WTC11 (cell line): ENCODE results near the gene KLRF2. TPM values are rescaled to one million over a fixed set of nuclear protein-coding genes. Genes with fewer than 3 reads are reported as not detected.
A peak's percentile ranks its signal among the peaks of the same experiment; 100 is the strongest.

Experiments
- ATAC-seq: fragments of 200-7000 bp; cut with Tn5 transposase; 2 replicates; pipeline ENCODE4 v1.10.0; 2021; ENCODE audit warnings: mild to moderate bottlenecking, moderate library complexity
- CTCF ChIA-PET: fragments of 300-600 bp; sonication (Branson Sonifier 250); formaldehyde crosslinking; loops from one replicate; lab custom pipeline; 2021; ENCODE audit warnings: antibody characterized with exemption; lab: Charles Lee
- POLR2A ChIA-PET: fragments of 350-600 bp; sonication (Branson Sonifier 250); formaldehyde crosslinking; loops from one replicate; lab custom pipeline; 2021; ENCODE audit warnings: antibody characterized with exemption; lab: Charles Lee
- DNase-seq: peaks from one replicate; pipeline ENCODE4 v3.0.0; 2021; ENCODE audit warnings: low spot score
- H3K27ac Mint-ChIP-seq: 2 replicates; pipeline ENCODE4 v1.8.0; 2021; ENCODE audit warnings: mixed read lengths
- H3K27me3 Mint-ChIP-seq: 2 replicates; pipeline ENCODE4 v1.8.0; 2021; ENCODE audit warnings: low read depth, mild to moderate bottlenecking, moderate library complexity, mixed read lengths
- H3K36me3 Mint-ChIP-seq: 2 replicates; pipeline ENCODE4 v1.8.0; 2021; ENCODE audit warnings: mixed read lengths
- H3K4me1 Mint-ChIP-seq: 2 replicates; pipeline ENCODE4 v1.8.0; 2022; ENCODE audit warnings: mixed read lengths
- H3K4me3 Mint-ChIP-seq: 2 replicates; pipeline ENCODE4 v1.8.0; 2021; ENCODE audit warnings: mild to moderate bottlenecking, moderate library complexity, mixed read lengths
- H3K9me3 Mint-ChIP-seq: 2 replicates; pipeline ENCODE4 v1.8.0; 2021; ENCODE audit warnings: mixed read lengths
- ARID4B ChIP-seq: sonication (generic); formaldehyde crosslinking; IDR thresholded peaks from 2 replicates; pipeline ENCODE4 v1.8.0; 2023; ENCODE audit warnings: missing genetic modification reagents, mild to moderate bottlenecking, borderline replicate concordance
- CREB1 ChIP-seq: sonication (generic); formaldehyde crosslinking; IDR thresholded peaks from 2 replicates; pipeline ENCODE4 v1.8.0; 2023; ENCODE audit warnings: mild to moderate bottlenecking, missing genetic modification reagents
- ELF4 ChIP-seq: sonication (generic); formaldehyde crosslinking; IDR thresholded peaks from 2 replicates; pipeline ENCODE4 v1.8.1; 2022; ENCODE audit warnings: low read depth, mild to moderate bottlenecking, moderate library complexity, missing genetic modification reagents
- EMX1 ChIP-seq: fragments of 250-450 bp; sonication (Bioruptor Pico); IDR thresholded peaks from 2 replicates; pipeline ENCODE4 v1.8.0; 2021; ENCODE audit warnings: mild to moderate bottlenecking
- GABPB1 ChIP-seq: sonication (generic); formaldehyde crosslinking; IDR thresholded peaks from 2 replicates; pipeline ENCODE4 v1.8.1; 2023; ENCODE audit warnings: mild to moderate bottlenecking, missing genetic modification reagents
- IRF2 ChIP-seq: sonication (generic); formaldehyde crosslinking; IDR thresholded peaks from 2 replicates; pipeline ENCODE4 v1.8.0; 2022; ENCODE audit warnings: low read depth, missing genetic modification reagents, borderline replicate concordance
- NR3C1 ChIP-seq: sonication (generic); formaldehyde crosslinking; conservative IDR thresholded peaks from 2 replicates; pipeline ENCODE4 v1.8.1; 2023; ENCODE audit warnings: low read depth, mild to moderate bottlenecking, missing genetic modification reagents
- PRDM15 ChIP-seq: sonication (generic); formaldehyde crosslinking; IDR thresholded peaks from 2 replicates; pipeline ENCODE4 v1.8.0; 2022; ENCODE audit warnings: missing genetic modification reagents
- PRRX2 ChIP-seq: fragments of 250-450 bp; sonication (Bioruptor Pico); IDR thresholded peaks from 2 replicates; pipeline ENCODE4 v1.8.0; 2021; ENCODE audit warnings: mild to moderate bottlenecking
- RORB ChIP-seq: fragments of 250-450 bp; sonication (Bioruptor Pico); IDR thresholded peaks from 2 replicates; pipeline ENCODE4 v1.9.0; 2021; ENCODE audit warnings: mild to moderate bottlenecking
- SMAD3 ChIP-seq: sonication (generic); formaldehyde crosslinking; IDR thresholded peaks from 2 replicates; pipeline ENCODE4 v1.8.0; 2022; ENCODE audit warnings: missing genetic modification reagents, mild to moderate bottlenecking, borderline replicate concordance
- TCF7 ChIP-seq: sonication (generic); formaldehyde crosslinking; IDR thresholded peaks from 2 replicates; pipeline ENCODE4 v1.8.0; 2022; ENCODE audit warnings: mild to moderate bottlenecking, low read depth, missing genetic modification reagents, moderate library complexity
- TEAD4 ChIP-seq: sonication (generic); formaldehyde crosslinking; IDR thresholded peaks from 2 replicates; pipeline ENCODE4 v1.8.0; 2022; ENCODE audit warnings: mild to moderate bottlenecking, missing genetic modification reagents
- ZMAT4 ChIP-seq: fragments of 250-450 bp; sonication (Bioruptor Pico); IDR thresholded peaks from 2 replicates; pipeline ENCODE4 v1.9.0; 2021; ENCODE audit warnings: mild to moderate bottlenecking
- ZNF232 ChIP-seq: sonication (generic); formaldehyde crosslinking; IDR thresholded peaks from 2 replicates; pipeline ENCODE4 v1.8.0; 2022; ENCODE audit warnings: mild to moderate bottlenecking, missing genetic modification reagents
- ZNF416 ChIP-seq: fragments of 250-450 bp; sonication (Bioruptor Pico); IDR thresholded peaks from 2 replicates; pipeline ENCODE4 v1.9.0; 2021; ENCODE audit warnings: mild to moderate bottlenecking, inconsistent platforms
- ZNF425 ChIP-seq: fragments of 250-450 bp; sonication (Bioruptor Pico); conservative IDR thresholded peaks from 2 replicates; pipeline ENCODE4 v1.9.0; 2021; ENCODE audit warnings: mild to moderate bottlenecking
- total RNA-seq: library from RNA; stranded (reverse); gene quantifications from 3 replicates; pipeline ENCODE4 v1.2.3, GENCODE V29; 2021
- TF ChIP-seq, protein P1 (sequence below): sonication (generic); formaldehyde crosslinking; IDR thresholded peaks from 2 replicates; pipeline ENCODE4 v1.8.1; 2022; ENCODE audit warnings: low read depth, mild to moderate bottlenecking, moderate library complexity, missing genetic modification reagents, borderline replicate concordance
- TF ChIP-seq, protein P2 (sequence below): sonication (generic); formaldehyde crosslinking; conservative IDR thresholded peaks from 2 replicates; pipeline ENCODE4 v1.8.1; 2022; ENCODE audit warnings: mild to moderate bottlenecking, missing genetic modification reagents
- TF ChIP-seq, protein P3 (sequence below): sonication (generic); formaldehyde crosslinking; IDR thresholded peaks from 2 replicates; pipeline ENCODE4 v1.8.1; 2022; ENCODE audit warnings: mild to moderate bottlenecking, moderate library complexity, missing genetic modification reagents
- TF ChIP-seq, protein P4 (sequence below): sonication (generic); formaldehyde crosslinking; IDR thresholded peaks from 2 replicates; pipeline ENCODE4 v1.8.1; 2022; ENCODE audit warnings: mild to moderate bottlenecking, missing genetic modification reagents, moderate library complexity, borderline replicate concordance
- TF ChIP-seq, protein P5 (sequence below): sonication (generic); formaldehyde crosslinking; IDR thresholded peaks from 2 replicates; pipeline ENCODE4 v1.8.1; 2022; ENCODE audit warnings: missing genetic modification reagents, borderline replicate concordance

KLRF2 gene
- total RNA-seq, 1 experiment from 2014 or later, result not detected

DNA sequence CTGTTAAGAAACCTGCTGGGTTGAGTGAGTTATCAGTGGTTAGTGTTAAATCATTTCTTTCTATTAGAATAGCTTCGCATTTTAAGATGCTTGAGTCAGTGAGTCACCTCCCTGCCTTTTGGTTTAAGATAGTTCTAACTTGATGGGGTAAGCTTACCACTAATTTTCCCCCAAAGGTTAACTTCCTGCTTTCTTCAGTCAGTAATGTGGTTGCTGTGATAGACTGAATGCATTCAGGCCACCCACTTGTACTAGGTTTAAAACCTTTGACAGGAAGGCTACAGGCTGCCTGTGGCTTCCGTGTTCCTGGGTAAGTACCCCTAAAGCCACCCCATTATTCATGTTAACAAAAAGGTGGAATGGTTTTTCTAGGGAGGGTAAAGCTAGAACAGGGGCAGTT lies 25.6 kb downstream of the KLRF2 start (continued):
- TF ChIP-seq ARID4B (CRISPR knock-in tag) (no peak), PRRX2 (no peak), TCF7 (no peak), IRF2 (CRISPR knock-in tag) (no peak), RORB (CRISPR knock-in tag) (no peak), GABPB1 (CRISPR knock-in tag) (no peak), CREB1 (CRISPR knock-in tag) (no peak), ZNF232 (no peak), ELF4 (CRISPR knock-in tag) (no peak), SMAD3 (no peak), NR3C1 (no peak)
- TF ChIP-seq, protein P1, sequence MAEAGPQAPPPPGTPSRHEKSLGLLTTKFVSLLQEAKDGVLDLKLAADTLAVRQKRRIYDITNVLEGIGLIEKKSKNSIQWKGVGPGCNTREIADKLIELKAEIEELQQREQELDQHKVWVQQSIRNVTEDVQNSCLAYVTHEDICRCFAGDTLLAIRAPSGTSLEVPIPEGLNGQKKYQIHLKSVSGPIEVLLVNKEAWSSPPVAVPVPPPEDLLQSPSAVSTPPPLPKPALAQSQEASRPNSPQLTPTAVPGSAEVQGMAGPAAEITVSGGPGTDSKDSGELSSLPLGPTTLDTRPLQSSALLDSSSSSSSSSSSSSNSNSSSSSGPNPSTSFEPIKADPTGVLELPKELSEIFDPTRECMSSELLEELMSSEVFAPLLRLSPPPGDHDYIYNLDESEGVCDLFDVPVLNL (CRISPR knock-in tag), result no peak
- TF ChIP-seq, protein P2, sequence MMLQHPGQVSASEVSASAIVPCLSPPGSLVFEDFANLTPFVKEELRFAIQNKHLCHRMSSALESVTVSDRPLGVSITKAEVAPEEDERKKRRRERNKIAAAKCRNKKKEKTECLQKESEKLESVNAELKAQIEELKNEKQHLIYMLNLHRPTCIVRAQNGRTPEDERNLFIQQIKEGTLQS, result no peak
- TF ChIP-seq, protein P3, sequence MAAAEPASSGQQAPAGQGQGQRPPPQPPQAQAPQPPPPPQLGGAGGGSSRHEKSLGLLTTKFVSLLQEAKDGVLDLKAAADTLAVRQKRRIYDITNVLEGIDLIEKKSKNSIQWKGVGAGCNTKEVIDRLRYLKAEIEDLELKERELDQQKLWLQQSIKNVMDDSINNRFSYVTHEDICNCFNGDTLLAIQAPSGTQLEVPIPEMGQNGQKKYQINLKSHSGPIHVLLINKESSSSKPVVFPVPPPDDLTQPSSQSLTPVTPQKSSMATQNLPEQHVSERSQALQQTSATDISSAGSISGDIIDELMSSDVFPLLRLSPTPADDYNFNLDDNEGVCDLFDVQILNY (CRISPR knock-in tag), result no peak

DNA sequence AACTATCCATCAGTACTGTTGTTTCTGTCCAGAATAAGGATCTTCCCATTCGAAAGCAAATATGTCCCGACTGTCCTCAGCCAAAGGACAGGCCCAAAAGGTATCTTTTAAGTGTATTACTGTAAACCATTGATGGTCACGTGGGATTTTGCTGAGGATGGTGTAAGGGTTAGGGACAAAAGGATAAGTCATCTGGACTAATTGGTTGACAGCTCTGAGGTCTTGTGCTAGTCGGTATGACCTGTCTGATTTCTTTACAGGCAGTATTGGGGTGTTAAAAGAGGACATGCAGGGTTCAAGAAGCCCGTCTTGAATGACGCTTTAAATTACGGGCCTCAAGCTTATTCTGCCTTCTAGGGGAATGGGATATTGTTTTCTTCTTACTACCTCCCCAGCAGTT lies 26.5 kb downstream of the KLRF2 start:
- no peak overlapping the region for H3K27ac Mint-ChIP-seq
- peaks cover 22% of the 10 kb centered on the region for H3K4me1 Mint-ChIP-seq
- H3K36me3 Mint-ChIP-seq, result peaks cover 78% of the 10 kb centered on the region
- peaks cover 75% of the 10 kb centered on the region for H3K9me3 Mint-ChIP-seq
- H3K27me3 Mint-ChIP-seq, result peaks cover 8% of the 10 kb centered on the region
- H3K4me3 Mint-ChIP-seq, result peak overlapping the region; percentile 76
- ChIA-PET CTCF (interaction anchor here (0.9 kb wide), 1 partner anchor 94 kb away, joined by 3 read pairs; no protein-coding TSS in a partner anchor), POLR2A (no interaction called here)
- ATAC-seq, result no peak
- no peak for DNase-seq
- TF ChIP-seq PRDM15 (CRISPR knock-in tag), result no peak
- no peak for TF ChIP-seq TEAD4 (CRISPR knock-in tag)
- TF ChIP-seq, protein P4, sequence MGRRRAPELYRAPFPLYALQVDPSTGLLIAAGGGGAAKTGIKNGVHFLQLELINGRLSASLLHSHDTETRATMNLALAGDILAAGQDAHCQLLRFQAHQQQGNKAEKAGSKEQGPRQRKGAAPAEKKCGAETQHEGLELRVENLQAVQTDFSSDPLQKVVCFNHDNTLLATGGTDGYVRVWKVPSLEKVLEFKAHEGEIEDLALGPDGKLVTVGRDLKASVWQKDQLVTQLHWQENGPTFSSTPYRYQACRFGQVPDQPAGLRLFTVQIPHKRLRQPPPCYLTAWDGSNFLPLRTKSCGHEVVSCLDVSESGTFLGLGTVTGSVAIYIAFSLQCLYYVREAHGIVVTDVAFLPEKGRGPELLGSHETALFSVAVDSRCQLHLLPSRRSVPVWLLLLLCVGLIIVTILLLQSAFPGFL (CRISPR knock-in tag), result no peak
- TF ChIP-seq ZNF416 (CRISPR knock-in tag), result no peak
- no peak for TF ChIP-seq ZNF425 (CRISPR knock-in tag)
- no peak for TF ChIP-seq ZMAT4
- TF ChIP-seq, protein P5, sequence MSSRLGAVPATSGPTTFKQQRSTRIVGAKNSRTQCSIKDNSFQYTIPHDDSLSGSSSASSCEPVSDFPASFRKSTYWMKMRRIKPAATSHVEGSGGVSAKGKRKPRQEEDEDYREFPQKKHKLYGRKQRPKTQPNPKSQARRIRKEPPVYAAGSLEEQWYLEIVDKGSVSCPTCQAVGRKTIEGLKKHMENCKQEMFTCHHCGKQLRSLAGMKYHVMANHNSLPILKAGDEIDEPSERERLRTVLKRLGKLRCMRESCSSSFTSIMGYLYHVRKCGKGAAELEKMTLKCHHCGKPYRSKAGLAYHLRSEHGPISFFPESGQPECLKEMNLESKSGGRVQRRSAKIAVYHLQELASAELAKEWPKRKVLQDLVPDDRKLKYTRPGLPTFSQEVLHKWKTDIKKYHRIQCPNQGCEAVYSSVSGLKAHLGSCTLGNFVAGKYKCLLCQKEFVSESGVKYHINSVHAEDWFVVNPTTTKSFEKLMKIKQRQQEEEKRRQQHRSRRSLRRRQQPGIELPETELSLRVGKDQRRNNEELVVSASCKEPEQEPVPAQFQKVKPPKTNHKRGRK (CRISPR knock-in tag), result no peak
- no peak for TF ChIP-seq EMX1
